ENCODE measurements around the gene GALNT9. TPM values are rescaled to one million over a fixed set of nuclear protein-coding genes. Genes with fewer than 3 reads are reported as not detected.

Gene GALNT9
- polyA plus RNA-seq, 1 experiment, result not detected

DNA sequence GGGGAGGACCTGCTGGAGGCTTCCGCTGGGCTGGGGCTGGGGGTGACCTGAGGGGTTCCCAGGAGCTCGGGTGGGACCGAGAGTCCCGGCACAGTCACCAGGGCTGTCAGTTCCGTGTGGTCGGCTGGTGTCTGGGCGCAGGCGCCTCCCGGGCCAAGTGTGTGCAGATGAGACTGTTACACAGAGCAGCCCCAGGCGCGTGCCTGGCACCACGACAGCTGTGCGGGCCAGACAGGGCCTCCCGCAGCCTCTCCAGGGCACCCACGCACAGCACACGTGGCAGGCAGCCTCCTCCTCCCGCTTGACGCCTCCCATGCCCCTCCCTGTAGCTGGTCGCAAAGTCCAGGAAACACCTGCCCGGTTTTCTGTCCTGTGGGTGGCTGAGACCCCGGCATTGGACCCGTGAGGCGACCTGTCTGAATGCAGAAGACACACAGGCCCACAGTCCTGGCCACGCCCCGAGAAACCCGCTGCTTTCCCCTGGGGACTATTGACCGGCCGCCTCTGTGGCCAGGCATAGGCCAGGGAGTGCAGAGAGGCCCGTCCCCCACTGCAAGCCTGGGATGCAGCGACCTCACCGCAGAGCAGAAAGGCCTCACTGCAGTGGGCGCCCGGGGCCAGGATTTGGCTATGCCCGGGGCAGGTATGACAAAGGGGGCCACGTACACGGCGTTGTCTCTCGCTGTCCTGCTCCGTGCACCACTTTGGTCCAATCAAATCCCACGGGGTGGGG, 12.1 kb upstream of the GALNT9 start:
- Histone ChIP-seq H3K27me3 (ENCODE audit: control insufficient read depth, insufficient read depth, low read length) (0 out of 2 replicates have a peak, but pooled peaks cover 3% of the 10 kb centered on the region), H3K4me3 (ENCODE audit: low read depth, low read length) (no peak overlapping the region), H3K36me3 (ENCODE audit: control insufficient read depth, insufficient read depth, low read length) (no peaks in the 10 kb centered on the region)
- DNase-seq (ENCODE audit: low read depth), result no peak
- ChIA-PET CTCF (interaction anchor here (0.7 kb wide), 1 partner anchor 13 kb away, joined by 3 read pairs; no protein-coding TSS in a partner anchor), POLR2A (no interaction called here)
- TF ChIP-seq, protein P1, sequence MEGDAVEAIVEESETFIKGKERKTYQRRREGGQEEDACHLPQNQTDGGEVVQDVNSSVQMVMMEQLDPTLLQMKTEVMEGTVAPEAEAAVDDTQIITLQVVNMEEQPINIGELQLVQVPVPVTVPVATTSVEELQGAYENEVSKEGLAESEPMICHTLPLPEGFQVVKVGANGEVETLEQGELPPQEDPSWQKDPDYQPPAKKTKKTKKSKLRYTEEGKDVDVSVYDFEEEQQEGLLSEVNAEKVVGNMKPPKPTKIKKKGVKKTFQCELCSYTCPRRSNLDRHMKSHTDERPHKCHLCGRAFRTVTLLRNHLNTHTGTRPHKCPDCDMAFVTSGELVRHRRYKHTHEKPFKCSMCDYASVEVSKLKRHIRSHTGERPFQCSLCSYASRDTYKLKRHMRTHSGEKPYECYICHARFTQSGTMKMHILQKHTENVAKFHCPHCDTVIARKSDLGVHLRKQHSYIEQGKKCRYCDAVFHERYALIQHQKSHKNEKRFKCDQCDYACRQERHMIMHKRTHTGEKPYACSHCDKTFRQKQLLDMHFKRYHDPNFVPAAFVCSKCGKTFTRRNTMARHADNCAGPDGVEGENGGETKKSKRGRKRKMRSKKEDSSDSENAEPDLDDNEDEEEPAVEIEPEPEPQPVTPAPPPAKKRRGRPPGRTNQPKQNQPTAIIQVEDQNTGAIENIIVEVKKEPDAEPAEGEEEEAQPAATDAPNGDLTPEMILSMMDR (IDR thresholded peaks at IDR 0.05; ENCODE audit: insufficient read depth, low read depth, low read length), result no peak

DNA sequence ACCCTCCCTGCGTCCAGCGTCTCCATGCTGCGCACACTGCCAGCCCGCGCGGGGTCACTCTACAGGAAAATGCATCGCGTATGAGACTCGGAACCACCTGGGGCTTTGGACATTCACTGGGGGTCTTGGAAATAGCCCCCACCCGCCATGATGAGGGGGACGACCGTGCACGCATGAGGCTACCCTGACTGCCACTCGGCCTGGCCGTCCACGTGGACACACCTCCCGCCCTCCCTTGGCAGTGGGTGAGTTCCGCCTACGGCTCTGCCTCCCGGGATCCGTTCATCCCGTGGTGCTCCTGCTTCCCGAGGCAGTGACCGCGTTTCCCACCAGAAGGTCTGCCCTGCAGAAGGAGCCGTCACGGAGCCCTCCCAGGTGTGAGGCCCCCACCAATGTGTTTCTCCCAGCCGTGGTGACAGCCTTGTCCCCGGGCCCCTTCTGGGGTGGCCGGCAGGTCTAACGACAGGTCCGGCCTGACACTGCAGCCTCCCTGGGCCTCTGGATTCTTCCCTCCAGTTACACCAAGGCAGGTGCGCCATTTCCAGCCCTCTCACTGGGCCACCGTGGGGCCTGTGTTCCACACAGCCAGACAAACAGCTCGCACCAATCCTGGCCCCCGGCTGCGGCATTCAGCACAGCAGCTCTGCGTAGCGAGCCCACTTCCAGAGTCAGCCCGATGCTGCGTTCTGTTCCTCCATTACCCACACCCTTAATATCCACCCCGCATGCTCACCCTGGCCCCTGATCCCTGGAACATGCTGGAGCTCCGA, 11.1 kb upstream of the GALNT9 start:
- no peak overlapping the region for H3K4me3 ChIP-seq (ENCODE audit: low read depth, low read length)
- ChIA-PET POLR2A (no interaction called here), CTCF (no interaction called here)
- no peaks in the 10 kb centered on the region for H3K36me3 ChIP-seq (ENCODE audit: control insufficient read depth, insufficient read depth, low read length)
- no peak for DNase-seq (ENCODE audit: low read depth)
- H3K27me3 ChIP-seq (ENCODE audit: control insufficient read depth, insufficient read depth, low read length), result 0 out of 2 replicates have a peak, but pooled peaks cover 3% of the 10 kb centered on the region
- TF ChIP-seq, protein P1 (IDR thresholded peaks at IDR 0.05; ENCODE audit: insufficient read depth, low read depth, low read length), result no peak

DNA sequence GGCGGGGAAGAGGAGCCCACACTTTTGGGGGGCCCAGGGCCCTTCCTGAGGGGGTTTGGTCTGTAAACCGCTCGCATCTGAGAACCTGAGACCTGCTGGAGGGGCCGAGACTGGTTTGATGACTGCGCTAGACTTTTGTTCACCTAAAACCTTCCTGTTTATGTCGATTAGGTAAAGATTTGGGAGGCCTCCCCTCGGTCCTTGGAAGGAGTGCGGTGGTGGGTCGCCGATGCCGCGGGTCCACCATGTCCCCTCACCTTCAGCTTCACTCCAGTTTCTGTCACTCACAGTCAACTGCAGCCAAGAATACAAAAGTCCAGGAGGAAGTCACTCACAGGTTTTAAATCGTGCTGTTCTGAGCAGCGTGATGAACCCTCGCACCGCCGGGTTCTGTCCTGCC, 10.5 kb upstream of the GALNT9 start:
- no peak for DNase-seq (ENCODE audit: low read depth)
- CTCF ChIA-PET, result no interaction called here
- no peaks in the 10 kb centered on the region for H3K36me3 ChIP-seq (ENCODE audit: control insufficient read depth, insufficient read depth, low read length)
- peaks cover 3% of the 10 kb centered on the region; the same call in 1 of the 2 replicates for H3K27me3 ChIP-seq (ENCODE audit: control insufficient read depth, insufficient read depth, low read length)
- POLR2A ChIA-PET, result no interaction called here
- TF ChIP-seq, protein P1 (IDR thresholded peaks at IDR 0.05; ENCODE audit: insufficient read depth, low read depth, low read length), result no peak
- no peak overlapping the region for H3K4me3 ChIP-seq (ENCODE audit: low read depth, low read length)

DNA sequence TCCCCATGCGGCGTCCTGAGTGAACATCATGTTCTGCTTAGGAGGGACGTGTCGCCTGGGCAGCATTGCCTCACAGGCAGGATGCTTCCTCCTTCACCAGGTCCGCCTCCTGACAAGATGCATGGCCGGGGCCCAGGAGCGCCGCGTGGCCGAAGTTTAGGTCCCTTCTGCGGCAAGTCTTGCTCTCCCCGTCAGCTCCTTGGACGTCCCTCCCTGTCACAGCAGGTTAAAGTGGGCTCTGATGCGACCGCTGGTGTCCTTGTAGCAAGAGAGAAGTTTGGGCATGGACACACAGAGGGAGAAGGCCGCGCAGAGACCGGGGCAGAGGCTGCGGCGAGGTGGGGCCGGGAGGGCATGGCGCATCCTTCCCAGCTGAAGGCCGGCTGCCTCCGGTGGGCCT, 9.4 kb upstream of the GALNT9 start:
- DNase-seq (ENCODE audit: low read depth), result no peak
- ChIA-PET POLR2A (no interaction called here), CTCF (no interaction called here)
- Histone ChIP-seq H3K27me3 (ENCODE audit: control insufficient read depth, insufficient read depth, low read length) (peaks cover 1% of the 10 kb centered on the region; the same call in 1 of the 2 replicates), H3K36me3 (ENCODE audit: control insufficient read depth, insufficient read depth, low read length) (no peaks in the 10 kb centered on the region), H3K4me3 (ENCODE audit: low read depth, low read length) (no peak overlapping the region)
- TF ChIP-seq, protein P1 (IDR thresholded peaks at IDR 0.05; ENCODE audit: insufficient read depth, low read depth, low read length), result no peak

DNA sequence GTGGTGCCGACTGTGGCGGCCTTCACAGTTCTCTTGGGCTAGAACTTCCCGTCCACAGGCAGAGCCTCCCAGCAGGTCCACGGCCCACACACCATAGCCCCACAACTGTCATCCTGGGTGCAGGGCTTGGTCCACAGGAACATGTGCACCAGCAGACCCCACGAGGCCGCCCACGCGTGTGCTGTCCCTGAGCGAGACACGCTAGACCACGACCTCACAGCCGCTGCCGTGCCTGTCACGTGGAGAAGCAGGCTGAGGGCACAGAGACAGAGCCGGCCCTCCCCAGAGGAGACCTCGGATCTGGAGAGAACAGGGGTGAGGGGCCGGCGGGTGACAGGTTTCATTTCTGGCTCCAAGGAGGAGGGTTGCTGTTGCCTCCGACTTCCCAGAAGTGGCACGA, 8.9 kb upstream of the GALNT9 start:
- CTCF ChIA-PET, result no interaction called here
- Histone ChIP-seq H3K36me3 (ENCODE audit: control insufficient read depth, insufficient read depth, low read length) (no peaks in the 10 kb centered on the region), H3K4me3 (ENCODE audit: low read depth, low read length) (no peak overlapping the region), H3K27me3 (ENCODE audit: control insufficient read depth, insufficient read depth, low read length) (peaks cover 1% of the 10 kb centered on the region; the same call in 1 of the 2 replicates)
- TF ChIP-seq, protein P1 (IDR thresholded peaks at IDR 0.05; ENCODE audit: insufficient read depth, low read depth, low read length), result no peak
- POLR2A ChIA-PET, result no interaction called here
- DNase-seq (ENCODE audit: low read depth), result no peak

All from BJ (cell line).